ENCODE data around the gene ASRGL1.
"Not testable (repeated sequence)": the region's sequence is repeated elsewhere in the genome, so short reads cannot be mapped to it uniquely, and the experiment has no call there.

Gene ASRGL1

DNA sequence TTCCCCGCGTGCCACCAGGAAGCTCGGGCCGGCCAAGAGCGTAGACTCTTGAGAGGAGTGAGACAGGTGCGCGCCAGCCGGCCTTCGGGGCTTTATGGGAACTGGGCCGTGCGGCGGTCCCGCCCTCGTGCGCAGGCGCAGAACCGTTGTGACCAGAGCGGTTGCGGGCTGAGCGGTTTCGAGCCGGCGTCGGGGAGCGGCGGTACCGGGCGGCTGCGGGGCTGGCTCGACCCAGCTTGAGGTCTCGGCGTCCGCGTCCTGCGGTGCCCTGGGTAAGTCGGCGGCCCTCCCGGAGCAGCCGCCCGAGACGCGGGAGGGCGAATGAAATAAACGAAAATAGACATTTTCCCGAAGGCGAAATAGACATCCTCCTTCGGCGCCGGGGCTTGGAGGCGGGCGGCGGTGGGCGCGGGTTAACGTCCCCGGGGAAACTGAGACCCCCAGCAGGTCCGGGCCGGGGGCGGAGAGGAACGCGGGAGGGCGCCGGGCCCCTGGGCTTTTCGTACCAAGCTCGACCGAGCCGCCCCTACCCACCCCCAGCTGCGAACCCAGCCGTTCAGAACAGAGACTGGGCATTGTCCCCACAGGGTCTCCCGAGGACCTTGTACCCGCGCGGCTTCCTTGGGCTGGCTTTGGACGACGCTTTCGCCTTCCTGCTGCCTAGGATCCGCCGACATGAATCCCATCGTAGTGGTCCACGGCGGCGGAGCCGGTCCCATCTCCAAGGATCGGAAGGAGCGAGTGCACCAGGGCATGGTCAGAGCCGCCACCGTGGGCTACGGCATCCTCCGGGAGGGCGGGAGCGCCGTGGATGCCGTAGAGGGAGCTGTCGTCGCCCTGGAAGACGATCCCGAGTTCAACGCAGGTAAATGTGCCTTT is at the start of gene ASRGL1:
TSS of gene ASRGL1 (plus strand) at position 146 of the 879 bp plus-strand sequence. CDS start at position 676, 530 bp downstream.
- DNase-seq, result peak; percentile 89

DNA sequence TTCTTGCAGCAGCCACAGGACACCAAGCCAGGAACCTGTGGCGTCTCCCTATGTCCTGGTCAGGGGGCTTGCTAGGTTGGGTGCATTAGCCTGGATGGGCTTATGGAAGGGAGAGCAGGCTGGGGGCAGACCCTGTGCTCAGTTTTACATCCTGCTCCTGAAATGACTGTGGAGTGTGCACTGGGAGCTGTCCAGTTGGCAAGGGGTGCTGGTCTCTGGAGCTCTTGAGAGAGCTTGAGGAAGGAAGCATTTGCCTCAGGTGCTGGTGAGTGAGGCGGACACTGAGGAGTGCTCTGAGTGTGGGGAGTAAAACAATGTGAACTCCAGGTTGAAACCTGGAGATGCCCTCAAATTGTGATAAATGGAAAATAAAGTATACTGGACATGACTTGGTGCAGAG is 41.7 kb upstream of the ASRGL1 start:
- DNase-seq, result peak; percentile 41

DNA sequence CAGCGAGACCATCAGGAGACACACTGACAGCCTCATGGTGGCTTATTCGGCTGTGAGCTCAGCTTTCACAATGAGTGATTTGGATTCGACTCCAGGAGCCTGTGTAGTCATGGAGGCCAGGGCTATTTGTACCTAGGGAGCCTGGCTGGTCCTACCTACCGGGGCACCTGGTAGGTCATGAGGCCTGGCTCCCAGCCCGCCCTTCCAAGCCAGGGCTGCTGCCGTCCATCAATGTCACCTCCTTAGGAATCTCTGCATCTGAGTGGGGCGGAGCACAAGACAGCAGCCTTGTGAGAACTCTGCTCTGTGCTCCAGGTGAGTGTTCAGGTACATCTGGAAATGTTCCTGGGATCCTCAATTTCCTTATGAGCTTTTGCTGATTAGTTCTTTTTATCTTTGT is 38.3 kb upstream of the ASRGL1 start, which contains the start of gene SCGB1D4:
TSS of gene SCGB1D4 (minus strand) at position 101 of the 400 bp plus-strand sequence. CDS start at position 36, 65 bp downstream.
- DNase-seq, result no peak

GRCh38 chr11:62306227-62306626 is 31.0 kb upstream of the ASRGL1 start:
- DNase-seq, result no peak

DNA sequence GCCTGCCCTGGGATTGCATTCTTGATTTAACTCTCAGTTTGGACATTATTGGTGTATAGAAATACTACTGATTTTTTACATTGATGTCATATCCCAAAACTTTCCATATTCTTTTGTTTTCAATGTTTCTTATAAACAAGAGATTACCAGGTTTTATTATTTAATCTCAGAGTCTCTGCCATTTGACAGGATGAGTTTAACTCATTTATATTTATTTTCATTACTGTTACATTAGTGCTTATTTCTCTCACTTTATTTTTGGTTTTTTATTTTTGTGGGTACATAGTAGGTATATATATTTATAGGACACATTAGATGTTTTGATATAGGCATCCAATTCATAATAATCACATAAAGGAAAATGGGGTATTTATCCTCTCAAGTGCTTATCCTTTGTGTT is 29.3 kb upstream of the ASRGL1 start:
- no peak for DNase-seq

DNA sequence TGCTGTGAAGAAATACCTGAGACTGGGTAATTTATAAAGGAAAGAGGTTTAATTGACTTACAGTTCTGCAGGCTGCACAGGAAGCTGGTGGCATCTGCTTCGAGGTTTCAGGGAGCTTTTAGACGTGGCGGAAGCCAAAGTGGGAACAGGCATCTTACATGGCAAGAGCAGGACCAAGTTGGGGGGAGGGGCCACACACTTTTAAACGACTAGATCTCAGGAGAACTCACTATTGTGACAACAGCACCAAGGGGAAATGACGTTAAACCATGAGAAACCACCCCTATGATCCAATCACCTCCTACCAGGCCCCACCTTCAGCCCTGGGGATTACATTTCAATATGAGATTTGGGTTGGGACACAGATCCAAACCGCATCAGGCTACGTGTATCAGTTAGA is 27.3 kb upstream of the ASRGL1 start:
- DNase-seq, result no peak

- DNase-seq, result no peak
Measured at GRCh38 chr11:62315431-62315830, 21.8 kb upstream of the ASRGL1 start.

DNA sequence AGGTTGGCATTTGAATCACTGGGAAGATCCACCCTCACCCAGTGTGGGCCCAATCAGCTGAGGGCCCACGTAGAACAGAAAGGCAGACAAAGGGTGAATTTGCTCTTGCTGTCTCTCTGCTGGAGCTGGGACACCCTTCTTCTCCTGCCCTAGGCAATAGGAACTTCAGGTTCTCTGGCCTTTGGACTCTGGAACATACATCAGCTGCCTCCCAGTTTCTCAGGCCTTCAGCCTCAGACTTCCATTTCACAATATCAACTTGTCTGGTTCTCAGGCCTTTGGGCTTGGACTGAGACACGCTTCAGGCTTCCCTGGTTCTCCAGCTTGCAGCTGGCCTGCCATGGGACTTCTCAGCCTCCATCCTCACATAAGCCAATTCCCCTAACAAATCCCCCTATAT is 14.7 kb upstream of the ASRGL1 start:
- DNase-seq, result no peak

DNA sequence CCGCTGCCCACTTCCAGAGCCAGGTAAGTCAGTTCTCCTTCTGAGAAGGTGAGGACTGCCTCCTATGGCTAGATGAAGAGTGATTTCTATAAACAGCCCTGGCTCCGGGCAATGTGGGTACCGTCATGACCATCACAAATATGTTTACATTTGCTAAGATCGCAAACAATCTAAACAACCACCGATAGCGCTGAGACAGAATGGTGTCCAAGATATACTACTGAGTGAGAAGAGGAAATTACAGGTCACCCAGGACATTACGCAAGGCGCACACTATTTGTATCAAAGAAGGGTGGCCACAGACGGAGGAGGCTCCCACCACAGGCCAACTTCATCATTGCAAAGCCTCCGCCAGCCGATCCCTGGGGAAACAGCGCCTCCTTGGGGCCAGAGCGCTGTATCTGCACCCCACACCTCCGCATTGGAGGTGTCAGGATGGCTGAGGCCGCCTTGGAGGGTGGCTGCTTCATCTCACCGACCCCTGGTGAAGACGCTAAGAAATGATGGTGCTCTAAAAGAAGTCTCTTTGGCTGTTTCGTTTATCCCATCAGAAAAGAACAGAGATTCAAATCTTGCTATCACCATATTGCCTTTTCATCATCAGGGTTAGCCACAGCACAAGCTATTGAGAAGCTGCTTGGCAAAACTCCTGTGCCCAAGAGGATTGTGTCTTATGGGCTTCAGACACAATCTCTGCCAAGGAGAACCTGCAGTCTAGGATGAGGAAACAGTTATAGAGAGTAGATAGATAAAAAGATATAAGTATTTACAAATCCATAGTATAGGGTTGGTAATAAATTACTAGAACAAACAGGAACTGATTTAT is 12.3 kb upstream of the ASRGL1 start:
- DNase-seq, result peak; percentile 80

- DNase-seq, result not testable (repeated sequence)
Measured at GRCh38 chr11:62325781-62326180, 11.5 kb upstream of the ASRGL1 start.

DNA sequence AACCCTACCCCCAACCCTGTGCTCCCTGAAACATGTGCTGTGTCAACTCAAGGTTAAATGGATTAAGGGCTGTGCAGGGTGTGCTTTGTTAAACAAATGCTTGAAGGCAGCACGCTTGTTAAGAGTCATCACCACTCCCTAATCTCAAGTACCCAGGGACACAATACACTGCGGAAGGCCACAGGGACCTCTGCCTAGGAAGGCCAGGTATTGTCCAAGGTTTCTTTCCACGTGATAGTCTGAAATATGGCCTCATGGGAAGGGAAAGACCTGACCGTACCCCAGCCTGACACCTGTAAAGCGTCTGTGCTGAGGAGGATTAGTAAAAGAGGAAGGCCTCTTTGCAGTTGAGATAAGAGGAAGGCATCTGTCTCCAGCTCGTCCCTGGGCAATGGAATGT is 10.5 kb upstream of the ASRGL1 start:
- DNase-seq, result not testable (repeated sequence)

- not testable (repeated sequence) for DNase-seq
Measured at GRCh38 chr11:62327541-62327940, 9.7 kb upstream of the ASRGL1 start.

DNA sequence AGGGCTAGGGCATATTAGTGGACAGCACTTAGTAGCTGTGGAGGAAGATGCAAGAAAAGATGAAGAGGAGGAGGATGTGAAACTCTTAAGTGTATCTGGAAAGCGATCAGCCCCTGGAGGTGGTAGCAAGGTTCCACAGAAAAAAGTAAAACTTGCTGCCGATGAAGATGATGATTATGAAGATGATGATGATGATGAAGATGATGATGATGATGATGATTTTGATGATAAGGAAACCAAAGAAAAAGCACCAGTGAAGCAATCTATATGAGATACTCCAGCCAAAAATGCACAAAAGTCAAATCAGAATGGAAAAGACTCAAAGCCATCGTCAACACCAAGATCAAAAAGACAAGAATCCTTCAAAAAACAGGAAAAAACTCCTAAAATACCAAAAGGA is 6.0 kb upstream of the ASRGL1 start:
- DNase-seq, result not testable (repeated sequence)

- no peak for DNase-seq
Measured at GRCh38 chr11:62333768-62334167, 3.5 kb upstream of the ASRGL1 start.

- DNase-seq, result not testable (repeated sequence)
Measured at GRCh38 chr11:62336949-62337302, 322 bp upstream of the ASRGL1 start.

DNA sequence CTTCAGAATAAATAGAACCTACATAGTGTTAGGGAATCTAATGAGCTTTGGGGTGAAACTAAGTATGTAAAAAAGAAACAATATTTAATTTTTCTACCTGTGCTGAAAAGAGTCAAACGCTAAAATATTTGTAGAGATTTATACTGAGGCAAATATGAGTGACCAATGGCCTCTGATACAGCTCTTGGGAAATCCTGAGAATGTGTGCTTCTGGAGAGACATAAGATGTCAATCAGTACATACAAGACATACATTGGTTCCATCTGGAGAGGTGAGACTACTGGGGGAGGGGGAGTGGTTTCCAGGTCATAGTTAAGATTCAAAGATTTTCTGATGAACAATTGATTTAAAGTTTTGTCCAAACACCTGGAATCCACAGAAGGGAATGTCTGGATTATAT is 970 bp downstream of the ASRGL1 start:
- no peak for DNase-seq

GRCh38 chr11:62340269-62340901 is 3.1 kb downstream of the ASRGL1 start:
- DNase-seq, result peak; percentile 65

- no peak for DNase-seq
Measured at GRCh38 chr11:62341588-62341987, 4.3 kb downstream of the ASRGL1 start.

DNA sequence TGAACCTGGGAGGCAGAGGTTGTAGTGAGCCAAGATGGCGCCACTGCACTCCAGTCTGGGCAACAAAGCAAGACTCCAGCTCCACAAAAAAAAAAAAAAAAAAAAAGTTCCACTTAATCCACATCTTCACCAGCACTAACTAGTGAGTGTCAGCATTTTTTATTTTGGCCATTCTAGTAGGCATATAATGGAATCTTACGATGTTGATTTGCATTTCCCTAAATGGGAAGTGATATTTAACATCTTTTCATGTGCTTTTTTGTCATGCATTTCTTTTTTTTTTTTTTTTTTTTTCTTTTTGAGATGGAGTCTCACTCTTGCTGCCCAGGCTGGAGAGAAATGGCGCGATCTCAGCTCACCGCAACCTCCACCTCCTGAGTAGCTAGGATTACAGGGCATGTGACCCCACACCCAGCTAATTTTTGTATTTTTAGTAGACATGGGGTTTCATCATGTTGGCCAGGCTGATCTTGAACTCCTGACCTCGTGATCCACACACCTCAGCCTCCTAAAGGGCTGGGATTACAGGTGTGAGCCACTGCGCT is 6.5 kb downstream of the ASRGL1 start:
- not testable (repeated sequence) for DNase-seq

DNA sequence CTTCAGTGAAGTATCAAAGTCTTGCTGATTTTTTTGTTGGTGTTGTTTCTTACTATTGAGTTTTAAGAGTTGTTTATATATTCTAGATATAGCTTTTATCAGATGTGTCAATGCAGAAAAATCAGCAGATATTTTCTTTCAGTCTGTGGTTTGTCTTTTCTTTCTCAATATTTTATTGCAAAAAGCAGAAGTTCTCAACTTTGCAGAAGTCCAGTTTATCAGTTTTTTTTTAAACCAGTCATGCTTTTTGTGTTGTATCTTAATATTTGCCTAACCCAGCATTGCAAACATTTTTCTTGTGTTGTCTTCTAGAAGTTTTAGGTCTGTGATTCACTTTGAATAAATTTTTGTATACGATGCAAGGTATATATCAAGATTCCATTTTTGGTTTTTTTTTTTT is 7.0 kb downstream of the ASRGL1 start:
- no peak for DNase-seq

GRCh38 chr11:62345861-62346260 is 8.6 kb downstream of the ASRGL1 start:
- no peak for DNase-seq

DNA sequence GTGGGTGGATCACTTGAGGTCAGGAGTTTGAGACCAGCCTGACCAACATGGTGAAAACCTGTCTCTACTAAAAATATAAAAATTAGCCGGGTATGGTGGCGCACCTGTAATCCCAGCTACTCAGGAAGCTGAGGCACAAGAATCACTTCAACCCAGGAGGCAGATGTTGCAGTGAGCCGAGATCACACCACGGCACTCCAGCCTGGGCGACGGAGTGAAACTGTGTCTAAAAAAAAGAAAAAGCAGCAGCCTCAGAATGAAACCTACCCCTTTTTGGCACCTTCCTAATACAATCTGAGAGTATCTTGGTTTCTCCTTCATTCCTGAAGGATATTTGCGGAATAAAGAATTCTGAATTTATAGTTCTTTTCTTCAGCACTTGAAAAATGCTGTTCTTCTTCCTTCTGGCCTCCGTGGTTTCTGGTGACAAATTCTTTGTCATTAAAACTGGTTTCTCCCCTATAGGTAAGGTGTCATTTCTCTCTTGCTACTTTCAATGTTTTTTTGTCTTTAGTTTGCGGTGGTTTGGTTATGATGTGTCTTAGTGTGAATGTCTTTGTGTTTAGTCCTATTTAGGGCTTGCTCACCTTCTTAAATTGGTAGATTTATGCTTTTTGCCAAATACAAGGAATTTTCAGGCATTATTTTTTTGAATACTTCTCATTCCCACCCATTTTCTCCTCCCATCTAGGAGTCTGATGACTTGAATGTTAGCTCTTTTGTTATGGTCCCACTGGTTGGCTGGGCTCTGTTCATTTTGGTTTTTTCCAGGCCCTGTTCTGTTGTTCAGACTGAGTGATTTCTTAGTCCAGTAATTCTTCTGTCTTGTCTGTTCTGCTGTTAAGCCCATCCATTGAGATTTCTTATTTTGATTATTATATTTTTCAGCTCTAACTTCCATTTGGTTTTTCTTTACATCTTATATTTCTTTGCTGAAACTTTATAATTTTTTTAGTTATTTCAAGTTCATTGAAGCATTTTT is 15.4 kb downstream of the ASRGL1 start:
- DNase-seq, result no peak
